ENCODE results near the gene PPP1R12B. TPM values are rescaled to one million over a fixed set of nuclear protein-coding genes. Genes with fewer than 3 reads are reported as not detected.
"Not testable (repeated sequence)": the region's sequence is repeated elsewhere in the genome, so short reads cannot be mapped to it uniquely, and the experiment has no call there.

PPP1R12B gene
- total RNA-seq, 1 donor = 20.6 TPM

DNA sequence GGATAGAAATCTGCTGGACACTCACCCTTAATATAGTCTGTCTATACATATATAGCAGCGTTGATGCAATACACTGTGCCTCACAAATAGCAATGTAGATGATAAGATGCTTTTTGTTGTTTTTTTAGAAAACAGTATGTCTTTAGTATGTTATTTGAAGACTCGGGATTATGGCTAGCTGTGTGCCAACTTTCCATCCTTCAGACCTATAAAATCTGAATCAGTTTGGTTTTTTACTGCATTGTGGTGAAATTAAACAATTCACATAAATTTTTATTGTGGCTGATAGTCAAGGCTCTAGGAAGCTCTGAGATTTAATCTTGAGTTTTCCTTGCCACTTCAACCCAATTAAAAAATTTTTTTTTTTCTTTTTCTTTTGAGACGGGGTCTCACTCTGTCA is 170.4 kb downstream of the PPP1R12B start:
- H4K20me1 ChIP-seq (ENCODE audit: insufficient read depth, low read length); H3K4me2 ChIP-seq (ENCODE audit: insufficient read depth, low read length); H3K79me2 ChIP-seq (ENCODE audit: insufficient read depth, low read length); H2AFZ ChIP-seq (ENCODE audit: low read length); DNase-seq (ENCODE audit: insufficient read length, low spot score, missing footprints); H3K4me3 ChIP-seq (ENCODE audit: insufficient read depth, low read length); H3K9me3 ChIP-seq (ENCODE audit: low read depth, low read length); H3K27ac ChIP-seq (ENCODE audit: low read depth, low read length); H3K36me3 ChIP-seq (ENCODE audit: insufficient read depth, low read length); H3K27me3 ChIP-seq (ENCODE audit: insufficient read depth, low read length): not testable (repeated sequence)
- peaks cover 16% of the 10 kb centered on the region for H3K4me1 ChIP-seq (ENCODE audit: insufficient read depth, low read length)

DNA sequence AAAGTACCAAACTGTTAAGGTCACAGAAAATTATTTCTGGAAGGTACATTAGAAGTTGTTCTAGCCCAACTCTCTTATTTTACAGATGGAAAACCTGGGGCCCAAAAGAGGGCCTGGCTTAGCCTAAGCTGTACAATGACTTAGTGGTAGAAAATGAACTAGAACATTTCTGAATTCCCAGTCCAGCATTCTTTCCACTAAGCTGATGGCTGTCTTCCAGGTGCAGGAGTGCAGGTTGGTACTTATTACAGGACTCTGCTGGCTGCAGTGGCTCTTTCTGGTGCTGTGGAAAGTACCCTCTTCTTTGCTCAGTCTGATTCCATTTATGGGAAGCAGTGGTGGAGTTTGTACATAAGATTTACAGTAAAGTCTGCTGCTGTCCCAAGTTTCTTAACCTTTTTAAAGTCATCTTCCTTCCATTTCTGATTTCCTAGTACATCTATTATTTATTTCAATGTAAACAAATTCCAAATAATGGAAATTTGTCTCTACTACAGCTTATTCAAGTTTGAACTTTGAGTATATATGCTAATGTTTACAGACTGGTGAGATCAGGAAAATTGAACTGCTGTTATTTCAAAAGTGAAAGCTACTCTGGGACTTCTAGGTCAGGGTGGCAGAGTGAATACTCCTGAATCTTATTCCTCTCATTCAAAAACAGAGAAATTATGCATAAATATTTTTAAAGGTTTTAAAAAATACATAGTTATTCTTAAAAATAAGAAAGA is 171.8 kb downstream of the PPP1R12B start:
- DNase-seq (ENCODE audit: insufficient read length, low spot score, missing footprints); H3K4me3 ChIP-seq (ENCODE audit: insufficient read depth, low read length); H3K4me2 ChIP-seq (ENCODE audit: insufficient read depth, low read length); H3K79me2 ChIP-seq (ENCODE audit: insufficient read depth, low read length); H3K27me3 ChIP-seq (ENCODE audit: insufficient read depth, low read length); H3K36me3 ChIP-seq (ENCODE audit: insufficient read depth, low read length); H2AFZ ChIP-seq (ENCODE audit: low read length); H3K27ac ChIP-seq (ENCODE audit: low read depth, low read length); H3K9me3 ChIP-seq (ENCODE audit: low read depth, low read length); H4K20me1 ChIP-seq (ENCODE audit: insufficient read depth, low read length): not testable (repeated sequence)
- peaks cover 16% of the 10 kb centered on the region for H3K4me1 ChIP-seq (ENCODE audit: insufficient read depth, low read length)

DNA sequence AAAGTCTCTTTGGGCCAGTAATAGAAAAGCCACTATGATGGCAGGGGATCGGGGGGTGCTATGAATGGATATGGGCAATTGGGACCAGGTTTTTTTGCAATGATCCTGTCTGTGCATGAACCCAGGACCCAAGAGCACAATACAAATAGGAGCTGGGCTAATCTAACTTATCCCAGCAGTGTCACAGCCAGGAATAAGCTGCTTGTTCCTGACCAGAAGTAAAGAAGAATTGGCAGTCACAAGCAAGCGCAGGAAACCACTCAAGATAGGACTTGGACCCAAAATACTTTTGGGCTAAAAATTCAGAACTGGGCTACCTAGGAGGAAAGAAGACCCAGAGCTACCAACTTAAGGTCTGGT is 172.3 kb downstream of the PPP1R12B start:
- H3K4me1 ChIP-seq (ENCODE audit: insufficient read depth, low read length) = peaks cover 16% of the 10 kb centered on the region
- not testable (repeated sequence) for H3K27ac ChIP-seq (ENCODE audit: low read depth, low read length); H2AFZ ChIP-seq (ENCODE audit: low read length); H3K79me2 ChIP-seq (ENCODE audit: insufficient read depth, low read length); H3K27me3 ChIP-seq (ENCODE audit: insufficient read depth, low read length); H3K4me2 ChIP-seq (ENCODE audit: insufficient read depth, low read length); DNase-seq (ENCODE audit: insufficient read length, low spot score, missing footprints); H3K36me3 ChIP-seq (ENCODE audit: insufficient read depth, low read length); H3K4me3 ChIP-seq (ENCODE audit: insufficient read depth, low read length); H4K20me1 ChIP-seq (ENCODE audit: insufficient read depth, low read length); H3K9me3 ChIP-seq (ENCODE audit: low read depth, low read length)

DNA sequence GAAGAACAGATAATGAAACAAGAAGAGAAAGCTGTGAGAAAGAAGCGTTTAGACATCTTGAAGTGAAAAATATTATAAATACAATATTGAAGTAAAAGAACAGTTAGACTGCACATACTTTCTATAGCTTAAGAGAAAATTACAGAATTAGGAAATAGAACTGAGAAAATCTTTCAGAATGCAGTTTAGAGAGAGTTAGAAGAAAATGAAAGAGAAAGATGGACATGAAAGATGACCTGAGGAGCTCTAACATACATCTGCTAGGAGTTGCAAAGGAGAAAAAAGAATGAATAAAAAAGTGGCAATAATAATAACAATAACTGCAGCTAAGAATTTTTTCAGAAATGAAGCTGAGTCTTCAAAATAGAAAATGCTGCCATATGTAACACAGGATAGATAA is 173.0 kb downstream of the PPP1R12B start:
- not testable (repeated sequence) for H3K27ac ChIP-seq (ENCODE audit: low read depth, low read length); H3K4me2 ChIP-seq (ENCODE audit: insufficient read depth, low read length); H3K9me3 ChIP-seq (ENCODE audit: low read depth, low read length); DNase-seq (ENCODE audit: insufficient read length, low spot score, missing footprints); H3K4me3 ChIP-seq (ENCODE audit: insufficient read depth, low read length); H2AFZ ChIP-seq (ENCODE audit: low read length); H4K20me1 ChIP-seq (ENCODE audit: insufficient read depth, low read length); H3K27me3 ChIP-seq (ENCODE audit: insufficient read depth, low read length); H3K36me3 ChIP-seq (ENCODE audit: insufficient read depth, low read length); H3K79me2 ChIP-seq (ENCODE audit: insufficient read depth, low read length)
- peaks cover 16% of the 10 kb centered on the region for H3K4me1 ChIP-seq (ENCODE audit: insufficient read depth, low read length)

DNA sequence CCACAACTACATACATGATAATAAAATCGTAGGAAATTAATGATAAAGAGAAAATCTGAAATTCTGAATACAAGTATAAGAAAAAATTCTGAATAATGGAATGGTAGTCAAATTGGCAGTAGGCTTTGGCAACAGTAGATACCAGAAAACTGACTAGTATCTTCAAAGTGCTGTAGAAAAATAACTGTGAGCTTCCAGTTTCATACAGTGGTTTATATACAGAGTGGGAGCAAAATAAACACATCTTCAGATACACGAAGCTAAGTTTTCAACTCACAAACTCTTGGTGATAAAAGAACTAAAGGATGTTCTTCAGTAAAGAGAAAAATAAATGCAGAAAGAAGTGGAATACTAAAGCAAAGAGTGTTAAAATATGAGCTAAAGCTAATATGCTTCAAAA is 173.4 kb downstream of the PPP1R12B start:
- H3K4me2 ChIP-seq (ENCODE audit: insufficient read depth, low read length) = no peak overlapping the region
- no peak for DNase-seq (ENCODE audit: insufficient read length, low spot score, missing footprints)
- H3K9me3 ChIP-seq (ENCODE audit: low read depth, low read length) = no peaks in the 10 kb centered on the region
- TF ChIP-seq, protein P1, sequence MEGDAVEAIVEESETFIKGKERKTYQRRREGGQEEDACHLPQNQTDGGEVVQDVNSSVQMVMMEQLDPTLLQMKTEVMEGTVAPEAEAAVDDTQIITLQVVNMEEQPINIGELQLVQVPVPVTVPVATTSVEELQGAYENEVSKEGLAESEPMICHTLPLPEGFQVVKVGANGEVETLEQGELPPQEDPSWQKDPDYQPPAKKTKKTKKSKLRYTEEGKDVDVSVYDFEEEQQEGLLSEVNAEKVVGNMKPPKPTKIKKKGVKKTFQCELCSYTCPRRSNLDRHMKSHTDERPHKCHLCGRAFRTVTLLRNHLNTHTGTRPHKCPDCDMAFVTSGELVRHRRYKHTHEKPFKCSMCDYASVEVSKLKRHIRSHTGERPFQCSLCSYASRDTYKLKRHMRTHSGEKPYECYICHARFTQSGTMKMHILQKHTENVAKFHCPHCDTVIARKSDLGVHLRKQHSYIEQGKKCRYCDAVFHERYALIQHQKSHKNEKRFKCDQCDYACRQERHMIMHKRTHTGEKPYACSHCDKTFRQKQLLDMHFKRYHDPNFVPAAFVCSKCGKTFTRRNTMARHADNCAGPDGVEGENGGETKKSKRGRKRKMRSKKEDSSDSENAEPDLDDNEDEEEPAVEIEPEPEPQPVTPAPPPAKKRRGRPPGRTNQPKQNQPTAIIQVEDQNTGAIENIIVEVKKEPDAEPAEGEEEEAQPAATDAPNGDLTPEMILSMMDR (IDR thresholded peaks at IDR 0.05; ENCODE audit: extremely low read depth, low read depth, low read length) = no peak
- H4K20me1 ChIP-seq (ENCODE audit: insufficient read depth, low read length) = no peaks in the 10 kb centered on the region
- no peaks in the 10 kb centered on the region for H3K27me3 ChIP-seq (ENCODE audit: insufficient read depth, low read length)
- no peak overlapping the region for H3K4me3 ChIP-seq (ENCODE audit: insufficient read depth, low read length)
- H3K4me1 ChIP-seq (ENCODE audit: insufficient read depth, low read length) = peaks cover 16% of the 10 kb centered on the region
- no peak overlapping the region for H3K27ac ChIP-seq (ENCODE audit: low read depth, low read length)
- no peak overlapping the region for H2AFZ ChIP-seq (ENCODE audit: low read length)
- H3K36me3 ChIP-seq (ENCODE audit: insufficient read depth, low read length) = no peaks in the 10 kb centered on the region
- H3K79me2 ChIP-seq (ENCODE audit: insufficient read depth, low read length) = no peaks in the 10 kb centered on the region

DNA sequence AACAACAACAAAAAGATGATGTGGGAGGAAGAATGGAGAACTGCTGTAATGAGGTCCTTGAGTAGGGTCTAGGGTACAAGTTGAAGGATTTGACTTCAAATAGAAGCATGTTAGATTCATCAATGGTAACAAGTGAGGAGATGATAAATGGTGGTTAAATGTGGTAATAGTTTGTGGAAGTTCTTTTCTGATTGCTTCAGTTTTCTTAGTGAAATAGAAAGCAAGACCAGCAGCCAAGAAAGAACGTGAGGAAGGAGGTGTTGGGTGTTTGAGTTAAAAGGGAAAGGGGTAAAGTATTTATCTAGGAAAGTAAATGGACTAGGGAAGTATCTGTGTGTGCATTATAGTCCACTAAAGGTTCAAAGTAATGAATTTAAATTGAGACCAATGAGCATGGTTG is 177.6 kb downstream of the PPP1R12B start:
- H2AFZ ChIP-seq (ENCODE audit: low read length); H3K4me1 ChIP-seq (ENCODE audit: insufficient read depth, low read length); H3K36me3 ChIP-seq (ENCODE audit: insufficient read depth, low read length); H3K9me3 ChIP-seq (ENCODE audit: low read depth, low read length); H4K20me1 ChIP-seq (ENCODE audit: insufficient read depth, low read length); H3K4me2 ChIP-seq (ENCODE audit: insufficient read depth, low read length); DNase-seq (ENCODE audit: insufficient read length, low spot score, missing footprints); H3K4me3 ChIP-seq (ENCODE audit: insufficient read depth, low read length); H3K27ac ChIP-seq (ENCODE audit: low read depth, low read length); H3K27me3 ChIP-seq (ENCODE audit: insufficient read depth, low read length); H3K79me2 ChIP-seq (ENCODE audit: insufficient read depth, low read length): not testable (repeated sequence)

DNA sequence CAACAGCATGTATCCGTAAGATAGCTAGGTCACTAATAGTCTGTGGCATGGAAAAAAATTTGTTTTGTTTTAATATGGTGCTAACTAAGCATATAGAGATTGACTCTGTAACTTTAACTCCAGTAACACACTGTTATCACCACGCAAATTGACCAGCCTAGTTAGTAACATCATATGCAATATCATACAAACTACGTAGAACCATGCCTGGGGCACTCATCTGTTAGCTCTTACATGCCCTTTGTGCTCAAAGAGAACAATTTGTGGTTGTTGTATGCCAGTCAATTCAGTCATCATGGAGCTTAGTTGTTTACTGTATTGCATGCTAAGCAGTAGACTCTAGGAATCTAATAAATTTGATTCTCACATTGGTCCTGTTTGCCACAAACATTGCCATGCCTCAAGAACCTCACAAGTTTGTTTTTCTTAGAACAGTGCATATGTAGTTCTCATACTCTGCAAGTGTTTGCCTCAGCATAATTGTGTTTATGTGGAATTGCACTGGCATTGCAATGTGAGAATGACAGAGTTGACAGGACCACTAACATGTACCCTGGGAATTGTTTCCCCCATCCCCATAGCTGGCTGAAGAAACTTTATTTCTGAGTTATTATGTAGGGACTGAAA is 179.7 kb downstream of the PPP1R12B start:
- H3K27me3 ChIP-seq (ENCODE audit: insufficient read depth, low read length); H3K36me3 ChIP-seq (ENCODE audit: insufficient read depth, low read length); H3K27ac ChIP-seq (ENCODE audit: low read depth, low read length); H3K4me2 ChIP-seq (ENCODE audit: insufficient read depth, low read length); H3K79me2 ChIP-seq (ENCODE audit: insufficient read depth, low read length); H3K4me3 ChIP-seq (ENCODE audit: insufficient read depth, low read length); H3K9me3 ChIP-seq (ENCODE audit: low read depth, low read length); DNase-seq (ENCODE audit: insufficient read length, low spot score, missing footprints); H3K4me1 ChIP-seq (ENCODE audit: insufficient read depth, low read length); H2AFZ ChIP-seq (ENCODE audit: low read length); H4K20me1 ChIP-seq (ENCODE audit: insufficient read depth, low read length): not testable (repeated sequence)

DNA sequence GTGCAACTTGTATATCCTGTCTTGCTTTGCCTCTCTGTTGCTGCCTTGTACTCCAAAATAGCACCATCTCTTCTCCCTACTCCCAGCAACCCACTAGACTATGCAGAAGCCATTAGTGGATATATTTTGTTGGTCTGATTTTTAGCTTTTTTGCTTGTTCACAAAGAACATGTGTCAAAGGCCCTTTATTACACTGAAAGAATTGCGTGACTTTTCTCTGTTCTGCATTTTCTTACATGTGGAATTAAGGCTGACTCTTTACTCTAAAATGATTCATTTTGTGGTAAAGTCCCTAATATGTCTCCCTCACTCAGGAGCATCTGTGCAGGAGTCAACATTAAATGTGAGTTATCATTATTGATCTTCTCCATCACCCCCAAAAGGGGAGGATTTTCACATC is 182.2 kb downstream of the PPP1R12B start:
- H3K27me3 ChIP-seq (ENCODE audit: insufficient read depth, low read length); DNase-seq (ENCODE audit: insufficient read length, low spot score, missing footprints); H3K9me3 ChIP-seq (ENCODE audit: low read depth, low read length); H3K4me1 ChIP-seq (ENCODE audit: insufficient read depth, low read length); H3K27ac ChIP-seq (ENCODE audit: low read depth, low read length); H3K4me3 ChIP-seq (ENCODE audit: insufficient read depth, low read length); H3K79me2 ChIP-seq (ENCODE audit: insufficient read depth, low read length); H3K4me2 ChIP-seq (ENCODE audit: insufficient read depth, low read length); H2AFZ ChIP-seq (ENCODE audit: low read length); H4K20me1 ChIP-seq (ENCODE audit: insufficient read depth, low read length); H3K36me3 ChIP-seq (ENCODE audit: insufficient read depth, low read length): not testable (repeated sequence)

Data from osteoblast (primary cell).